KBM-7 (cell line): ENCODE data around the gene GABRD.

ENCODE experiments used
- DNase-seq: peaks from one replicate; pipeline ENCODE4 v3.0.0-alpha.2; 2015
- in situ Hi-C: fragments of 300-500 bp; cut with MboI; formaldehyde crosslinking; loops from 2 replicates; pipeline ENCODE4 v1.14.3; 2020; ENCODE audit warnings: low sequenced_read_pairs, low pct_unique_long_range_greater_than_20kb, mixed read lengths

Gene GABRD

GRCh38 chr1:2014741-2015735 is 4.1 kb upstream of the GABRD start:
- in situ Hi-C loops: no loop called here
- DNase-seq: no peak

- in situ Hi-C loops: no loop called here
- DNase-seq: no peak
These were observed 3.0 kb upstream of the GABRD start for GRCh38 chr1:2016123-2016522.

GRCh38 chr1:2018217-2019171 is 651 bp upstream of the GABRD start:
- in situ Hi-C loops: no loop called here
- DNase-seq: no peak

GRCh38 chr1:2019571-2020309 is 595 bp downstream of the GABRD start:
- DNase-seq: no peak
- in situ Hi-C loops: no loop called here

DNA sequence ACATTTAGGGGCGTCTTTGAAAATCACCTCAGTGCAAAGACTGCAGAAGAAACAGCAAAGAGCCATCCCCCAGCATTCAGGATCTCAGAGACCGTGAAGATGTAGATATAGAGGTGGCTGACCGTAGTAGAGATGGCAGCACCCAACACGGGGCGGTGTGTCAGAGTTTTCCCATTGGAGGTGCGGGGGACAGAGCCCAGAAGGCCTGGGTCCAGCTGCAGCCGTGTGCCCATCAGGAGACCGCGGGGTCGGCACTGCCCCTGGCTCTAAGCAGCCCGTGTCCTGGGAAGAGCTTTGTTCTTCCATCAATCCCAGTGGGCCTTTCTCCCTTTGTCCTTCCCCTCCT is 1.1 kb downstream of the GABRD start:
- in situ Hi-C loops: no loop called here
- DNase-seq: no peak

GRCh38 chr1:2021550-2021949 is 2.4 kb downstream of the GABRD start:
- in situ Hi-C loops: no loop called here
- no peak for DNase-seq

DNA sequence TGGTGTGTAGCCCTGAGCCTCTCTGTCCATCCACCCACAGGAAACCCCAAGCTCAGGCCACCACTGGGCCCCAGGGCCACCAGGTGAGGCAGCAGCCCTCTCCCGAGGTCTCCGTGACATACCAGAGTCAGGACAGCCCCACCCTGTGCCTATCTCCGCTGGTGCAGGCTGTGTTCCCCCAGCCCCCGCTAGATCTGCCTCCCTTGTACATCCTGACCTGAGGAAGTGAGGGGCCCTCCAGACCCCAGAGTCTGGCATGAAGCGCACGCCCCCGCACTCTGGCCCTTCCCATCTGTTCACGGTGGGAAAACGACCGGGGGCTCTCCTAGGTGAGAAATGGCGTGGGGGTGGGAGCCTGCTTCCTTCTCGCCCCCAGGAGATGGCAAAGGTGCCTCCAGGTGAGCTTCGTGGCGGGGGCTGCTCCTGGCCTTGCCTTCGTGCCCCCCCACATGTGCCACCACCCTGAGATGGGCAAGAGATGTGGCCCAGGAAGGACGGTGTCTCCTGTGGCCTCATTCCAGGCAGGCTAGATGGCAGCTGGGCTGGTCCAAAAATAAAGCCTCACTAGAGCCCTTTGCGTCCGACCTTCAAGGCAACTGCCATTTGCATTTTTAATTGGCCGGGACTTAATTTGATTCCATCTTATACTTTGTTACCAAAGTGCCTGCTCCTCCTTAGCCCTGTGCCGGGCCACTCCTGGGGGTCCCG is 3.1 kb downstream of the GABRD start:
- in situ Hi-C loops: no loop called here
- DNase-seq: no peak

- DNase-seq: no peak
- in situ Hi-C loops: no loop called here
These were observed 4.0 kb downstream of the GABRD start for GRCh38 chr1:2023187-2023586.

- in situ Hi-C loops: no loop called here
- no peak for DNase-seq
These were observed 5.3 kb downstream of the GABRD start for GRCh38 chr1:2024451-2024850.

DNA sequence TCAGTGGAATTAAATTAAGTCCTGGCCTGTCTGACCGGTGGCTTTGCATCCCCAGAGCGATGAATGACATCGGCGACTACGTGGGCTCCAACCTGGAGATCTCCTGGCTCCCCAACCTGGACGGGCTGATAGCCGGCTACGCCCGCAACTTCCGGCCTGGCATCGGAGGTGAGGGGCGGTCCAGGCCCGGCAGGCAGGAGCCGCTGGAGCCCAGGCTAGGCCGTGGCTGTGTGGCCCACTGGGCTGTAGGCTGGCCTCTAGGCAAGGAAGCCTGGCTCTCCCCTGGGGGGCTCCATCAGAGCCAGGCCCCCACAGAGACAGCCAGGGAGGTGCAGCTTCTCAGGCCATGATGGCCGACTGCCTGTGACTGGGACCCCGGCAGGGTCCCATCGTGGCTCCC is 5.7 kb downstream of the GABRD start:
- in situ Hi-C loops: no loop called here

GRCh38 chr1:2025491-2025981 is 6.4 kb downstream of the GABRD start:
- in situ Hi-C loops: no loop called here
- peak; percentile 63 for DNase-seq

More for the DNA sequence above, 5.7 kb downstream of the GABRD start:
- no peak for DNase-seq

DNA sequence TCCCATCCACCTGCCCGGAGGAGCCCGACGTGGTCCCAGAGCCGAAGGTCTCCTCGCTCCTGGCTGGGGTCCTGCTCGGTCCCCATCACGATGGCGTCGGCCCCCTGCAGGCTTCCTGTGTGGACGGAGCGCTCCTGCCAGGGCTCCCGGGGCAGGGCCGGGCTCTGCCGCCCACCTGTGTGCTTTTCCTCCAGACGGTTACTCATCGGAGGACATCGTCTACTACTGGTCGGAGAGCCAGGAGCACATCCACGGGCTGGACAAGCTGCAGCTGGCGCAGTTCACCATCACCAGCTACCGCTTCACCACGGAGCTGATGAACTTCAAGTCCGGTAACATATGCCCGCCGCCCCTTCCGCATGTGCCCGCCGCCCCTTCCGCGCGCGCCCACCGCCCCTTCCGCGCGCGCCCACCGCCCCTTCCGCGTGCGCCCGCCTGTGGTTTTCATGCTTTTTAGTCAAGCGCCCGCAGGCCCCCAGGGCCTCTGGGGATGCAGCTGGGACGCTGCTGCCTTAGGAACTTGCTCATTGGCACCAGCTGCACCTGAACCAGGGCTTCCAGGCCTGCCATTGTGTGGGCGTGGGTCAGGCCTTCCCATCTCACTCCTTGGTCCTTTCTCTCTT is 8.9 kb downstream of the GABRD start:
- DNase-seq: no peak
- in situ Hi-C loops: no loop called here

DNA sequence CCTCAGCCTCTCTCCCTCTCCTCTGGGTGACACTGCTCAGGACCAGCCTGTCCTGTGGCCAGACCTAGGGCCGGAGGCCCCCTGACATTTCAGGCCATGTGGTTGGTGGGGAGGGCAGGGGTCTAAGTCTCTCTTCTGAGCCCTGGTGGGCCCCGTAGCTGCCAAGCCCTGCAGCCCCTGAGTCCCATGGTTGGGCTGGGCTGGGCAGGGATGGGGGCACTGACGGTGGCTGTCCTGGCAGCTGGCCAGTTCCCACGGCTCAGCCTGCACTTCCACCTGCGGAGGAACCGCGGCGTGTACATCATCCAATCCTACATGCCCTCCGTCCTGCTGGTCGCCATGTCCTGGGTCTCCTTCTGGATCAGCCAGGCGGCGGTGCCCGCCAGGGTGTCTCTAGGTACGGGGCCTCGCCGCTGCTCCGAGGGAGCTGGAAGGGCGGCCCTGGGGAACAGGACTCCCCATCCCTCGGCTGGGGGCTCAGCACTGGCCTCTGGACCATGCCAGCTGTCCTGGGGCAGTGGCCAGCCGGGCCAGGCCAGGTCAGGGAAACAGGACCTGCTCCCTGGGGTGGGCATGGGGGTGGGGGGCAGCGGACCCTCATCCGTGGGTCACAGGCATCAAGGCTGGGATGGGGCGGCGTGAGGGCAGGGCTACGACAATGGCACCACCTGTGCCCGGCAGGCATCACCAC is 9.9 kb downstream of the GABRD start:
- in situ Hi-C loops: no loop called here
- DNase-seq: no peak

GRCh38 chr1:2029561-2029960 is 10.4 kb downstream of the GABRD start:
- DNase-seq: no peak
- in situ Hi-C loops: no loop called here

DNA sequence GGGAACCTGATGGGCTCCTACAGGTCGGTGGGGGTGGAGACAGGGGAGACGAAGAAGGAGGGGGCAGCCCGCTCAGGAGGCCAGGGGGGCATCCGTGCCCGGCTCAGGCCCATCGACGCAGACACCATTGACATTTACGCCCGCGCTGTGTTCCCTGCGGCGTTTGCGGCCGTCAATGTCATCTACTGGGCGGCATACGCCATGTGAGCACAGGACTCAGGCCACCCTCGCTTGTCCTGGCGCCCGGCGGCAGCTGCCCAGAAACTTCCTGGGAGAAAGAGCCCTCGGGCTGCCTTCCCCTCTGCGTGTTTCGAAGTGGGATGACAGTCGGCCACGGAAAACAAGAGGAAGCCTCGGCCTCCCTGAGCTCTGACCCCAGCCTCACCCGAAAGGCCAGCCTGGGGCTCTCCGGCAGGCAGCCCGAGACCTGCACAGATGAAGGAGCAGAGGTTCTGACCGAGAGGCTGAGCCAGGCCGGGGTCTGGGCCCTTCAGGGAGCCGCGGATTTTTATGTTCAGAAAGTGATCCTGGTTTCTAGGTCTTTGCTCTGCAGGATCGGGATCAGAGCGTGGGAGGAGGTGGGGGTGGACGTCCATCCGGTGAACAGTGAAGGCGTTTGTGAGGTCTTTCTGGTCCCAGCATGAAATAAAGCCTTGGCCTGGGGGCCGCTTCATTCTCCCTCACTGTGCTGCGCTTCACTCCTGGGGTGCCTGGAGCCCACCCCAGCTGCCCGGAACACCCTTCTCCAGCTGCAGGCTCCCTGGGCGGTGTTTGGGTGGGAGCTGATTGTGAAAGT is 11.1 kb downstream of the GABRD start:
- no peak for DNase-seq
- in situ Hi-C loops: no loop called here

- in situ Hi-C loops: no loop called here
- no peak for DNase-seq
These were observed 12.7 kb downstream of the GABRD start for GRCh38 chr1:2031546-2032540.
